SH-SY5Y (cell line): Measurements from ENCODE around the gene RNF215.

Experiments
- GATA2 ChIP-seq: IDR thresholded peaks from 2 replicates; pipeline ENCODE4 v1.6.1; 2011; ENCODE audit warnings: mild to moderate bottlenecking, low read depth, low read length
- GATA3 ChIP-seq: IDR thresholded peaks from 2 replicates; pipeline ENCODE4 v1.6.1; 2011; ENCODE audit warnings: low read depth, mild to moderate bottlenecking, low read length, moderate library complexity

- TF ChIP-seq GATA2 (no peak), GATA3 (no peak)
Observed at GRCh38 chr22:30383061-30383460, 4.2 kb downstream of the RNF215 start.
